Measurements from ENCODE around the gene SETMAR.

SETMAR gene

DNA sequence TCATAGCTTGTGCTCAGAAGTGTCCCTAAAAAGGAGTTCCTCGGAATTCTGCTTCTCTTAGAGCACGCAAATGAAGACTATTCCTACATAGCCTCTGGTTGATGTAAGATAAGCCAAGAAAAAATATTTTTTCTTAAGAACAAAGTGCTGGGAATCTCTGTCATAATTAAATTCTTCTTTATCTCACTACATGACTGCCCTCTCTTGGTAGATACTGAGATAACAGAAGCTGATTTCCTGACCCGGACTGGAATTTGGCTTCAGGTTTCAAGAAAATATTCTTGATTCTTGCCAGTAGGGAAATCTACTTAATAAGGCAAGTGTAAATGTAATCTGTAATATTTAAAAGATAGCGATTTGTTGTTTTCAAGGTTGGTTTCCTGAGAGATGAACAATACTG lies 31.3 kb upstream of the SETMAR start:
- no peaks in the 10 kb centered on the region for H3K4me1 ChIP-seq (ENCODE audit: low read length)
- H4K20me1 ChIP-seq (ENCODE audit: insufficient read depth, low read length) = no peaks in the 10 kb centered on the region
- H3K4me2 ChIP-seq (ENCODE audit: low read length) = no peak overlapping the region
- H3K36me3 ChIP-seq (replicated peaks; ENCODE audit: low read depth, low read length) = no peaks in the 10 kb centered on the region
- no peaks in the 10 kb centered on the region for H3K79me2 ChIP-seq (ENCODE audit: low read length)
- H3K27me3 ChIP-seq (ENCODE audit: low read depth, low read length) = no peaks in the 10 kb centered on the region
- no peak overlapping the region for H3K4me3 ChIP-seq (ENCODE audit: low read length)
- H3K9me3 ChIP-seq (ENCODE audit: insufficient read depth, low read length) = no peaks in the 10 kb centered on the region
- no peak for TF ChIP-seq EZH2phosphoT487 (IDR thresholded peaks at IDR 0.05; ENCODE audit: low read depth)
- TF ChIP-seq, protein P1, sequence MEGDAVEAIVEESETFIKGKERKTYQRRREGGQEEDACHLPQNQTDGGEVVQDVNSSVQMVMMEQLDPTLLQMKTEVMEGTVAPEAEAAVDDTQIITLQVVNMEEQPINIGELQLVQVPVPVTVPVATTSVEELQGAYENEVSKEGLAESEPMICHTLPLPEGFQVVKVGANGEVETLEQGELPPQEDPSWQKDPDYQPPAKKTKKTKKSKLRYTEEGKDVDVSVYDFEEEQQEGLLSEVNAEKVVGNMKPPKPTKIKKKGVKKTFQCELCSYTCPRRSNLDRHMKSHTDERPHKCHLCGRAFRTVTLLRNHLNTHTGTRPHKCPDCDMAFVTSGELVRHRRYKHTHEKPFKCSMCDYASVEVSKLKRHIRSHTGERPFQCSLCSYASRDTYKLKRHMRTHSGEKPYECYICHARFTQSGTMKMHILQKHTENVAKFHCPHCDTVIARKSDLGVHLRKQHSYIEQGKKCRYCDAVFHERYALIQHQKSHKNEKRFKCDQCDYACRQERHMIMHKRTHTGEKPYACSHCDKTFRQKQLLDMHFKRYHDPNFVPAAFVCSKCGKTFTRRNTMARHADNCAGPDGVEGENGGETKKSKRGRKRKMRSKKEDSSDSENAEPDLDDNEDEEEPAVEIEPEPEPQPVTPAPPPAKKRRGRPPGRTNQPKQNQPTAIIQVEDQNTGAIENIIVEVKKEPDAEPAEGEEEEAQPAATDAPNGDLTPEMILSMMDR (IDR thresholded peaks at IDR 0.05; ENCODE audit: low read depth, low read length) = no peak
- no peak overlapping the region for H2AFZ ChIP-seq (ENCODE audit: low read depth, low read length)
- no peak overlapping the region for H3K9ac ChIP-seq (ENCODE audit: low read length)
- no peak overlapping the region for H3K27ac ChIP-seq (ENCODE audit: low read length)

DNA sequence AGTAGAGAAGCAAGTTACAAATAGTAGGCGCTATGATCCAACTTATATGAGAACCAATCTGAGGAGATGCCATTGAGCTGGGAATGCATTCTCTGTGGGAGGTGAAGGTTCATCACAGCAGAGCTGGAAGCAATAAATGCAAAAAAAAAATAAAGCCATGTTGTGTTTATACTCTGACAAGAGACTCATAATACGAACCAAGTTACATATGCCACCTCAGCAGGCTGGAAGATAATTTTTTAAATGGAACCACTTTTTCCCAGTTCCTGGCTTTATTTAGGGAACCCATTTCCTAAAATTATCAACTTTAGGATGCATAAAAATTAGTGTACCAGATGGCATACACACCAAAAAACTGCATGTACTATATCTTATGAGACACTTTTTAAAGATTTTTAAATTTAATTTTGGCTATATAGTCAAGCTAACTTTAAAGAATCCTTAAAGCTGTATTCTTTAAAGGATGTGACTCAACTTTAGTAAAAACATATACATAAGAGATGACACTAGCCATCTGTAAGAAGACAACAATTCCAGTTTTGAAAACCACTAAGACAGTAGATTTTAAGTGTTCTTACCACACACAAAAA lies 23.6 kb upstream of the SETMAR start:
- Histone ChIP-seq H3K27ac (ENCODE audit: low read length) (no peak overlapping the region), H3K4me3 (ENCODE audit: low read length) (no peak overlapping the region), H2AFZ (ENCODE audit: low read depth, low read length) (no peak overlapping the region), H3K36me3 (replicated peaks; ENCODE audit: low read depth, low read length) (no peaks in the 10 kb centered on the region), H4K20me1 (ENCODE audit: insufficient read depth, low read length) (no peaks in the 10 kb centered on the region), H3K27me3 (ENCODE audit: low read depth, low read length) (no peaks in the 10 kb centered on the region), H3K4me1 (ENCODE audit: low read length) (no peaks in the 10 kb centered on the region), H3K9ac (ENCODE audit: low read length) (no peak overlapping the region), H3K9me3 (ENCODE audit: insufficient read depth, low read length) (no peaks in the 10 kb centered on the region), H3K79me2 (ENCODE audit: low read length) (no peaks in the 10 kb centered on the region), H3K4me2 (ENCODE audit: low read length) (no peak overlapping the region)
- TF ChIP-seq, protein P1 (IDR thresholded peaks at IDR 0.05; ENCODE audit: low read depth, low read length) = no peak
- TF ChIP-seq EZH2phosphoT487 (IDR thresholded peaks at IDR 0.05; ENCODE audit: low read depth) = no peak

DNA sequence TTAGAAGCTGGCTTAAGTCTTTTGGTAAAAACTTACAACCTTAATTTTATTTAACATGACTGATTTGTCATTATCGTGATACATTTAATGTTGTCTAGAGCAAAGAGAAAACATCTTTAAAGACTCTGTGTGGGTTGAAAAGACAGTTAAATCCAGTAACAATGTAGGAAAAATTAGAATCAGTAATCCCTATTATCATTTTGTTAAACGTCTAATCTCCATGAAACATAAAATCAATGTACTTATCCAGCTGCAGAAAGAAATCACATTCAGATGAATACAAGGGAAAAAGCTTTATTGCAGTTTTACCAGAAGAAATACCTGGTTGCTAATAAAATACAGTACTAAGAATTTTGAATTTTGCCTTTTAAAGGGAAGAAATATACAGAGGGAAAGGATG lies 21.2 kb upstream of the SETMAR start:
- no peaks in the 10 kb centered on the region for H3K79me2 ChIP-seq (ENCODE audit: low read length)
- TF ChIP-seq EZH2phosphoT487 (IDR thresholded peaks at IDR 0.05; ENCODE audit: low read depth) = no peak
- TF ChIP-seq, protein P1 (IDR thresholded peaks at IDR 0.05; ENCODE audit: low read depth, low read length) = no peak
- no peaks in the 10 kb centered on the region for H3K36me3 ChIP-seq (replicated peaks; ENCODE audit: low read depth, low read length)

DNA sequence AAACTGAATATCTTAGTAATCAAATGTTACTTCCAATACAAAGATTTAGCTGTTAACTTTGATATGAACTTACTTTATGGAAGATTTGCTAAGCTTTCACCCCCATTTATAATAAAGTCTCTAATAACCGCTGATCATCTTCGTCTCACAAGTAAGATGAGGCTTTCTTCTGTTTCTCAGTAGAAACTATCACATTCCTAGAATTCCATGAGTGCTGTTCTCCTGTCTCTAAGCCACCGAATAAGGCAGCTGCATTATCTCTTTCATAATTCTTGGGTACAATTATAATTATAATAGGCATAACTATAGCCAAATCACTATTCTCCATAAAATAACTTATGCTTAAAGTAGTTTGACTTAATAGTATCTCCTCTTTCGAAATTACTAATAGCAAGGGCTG lies 18.3 kb upstream of the SETMAR start:
- Histone ChIP-seq H4K20me1 (ENCODE audit: insufficient read depth, low read length) (no peaks in the 10 kb centered on the region), H3K36me3 (replicated peaks; ENCODE audit: low read depth, low read length) (no peaks in the 10 kb centered on the region), H3K9ac (ENCODE audit: low read length) (no peak overlapping the region), H3K27ac (ENCODE audit: low read length) (no peak overlapping the region), H3K4me3 (ENCODE audit: low read length) (no peak overlapping the region), H2AFZ (ENCODE audit: low read depth, low read length) (no peak overlapping the region), H3K9me3 (ENCODE audit: insufficient read depth, low read length) (no peaks in the 10 kb centered on the region), H3K79me2 (ENCODE audit: low read length) (no peaks in the 10 kb centered on the region), H3K27me3 (ENCODE audit: low read depth, low read length) (no peaks in the 10 kb centered on the region), H3K4me1 (ENCODE audit: low read length) (no peaks in the 10 kb centered on the region), H3K4me2 (ENCODE audit: low read length) (no peak overlapping the region)
- TF ChIP-seq, protein P1 (IDR thresholded peaks at IDR 0.05; ENCODE audit: low read depth, low read length) = no peak
- no peak for TF ChIP-seq EZH2phosphoT487 (IDR thresholded peaks at IDR 0.05; ENCODE audit: low read depth)

More for the DNA sequence above, 21.2 kb upstream of the SETMAR start:
- no peak overlapping the region for H3K27ac ChIP-seq (ENCODE audit: low read length)
- no peaks in the 10 kb centered on the region for H4K20me1 ChIP-seq (ENCODE audit: insufficient read depth, low read length)
- no peak overlapping the region for H3K4me3 ChIP-seq (ENCODE audit: low read length)
- no peak overlapping the region for H3K9ac ChIP-seq (ENCODE audit: low read length)
- no peak overlapping the region for H3K4me2 ChIP-seq (ENCODE audit: low read length)
- no peaks in the 10 kb centered on the region for H3K4me1 ChIP-seq (ENCODE audit: low read length)
- no peak overlapping the region for H2AFZ ChIP-seq (ENCODE audit: low read depth, low read length)
- no peaks in the 10 kb centered on the region for H3K9me3 ChIP-seq (ENCODE audit: insufficient read depth, low read length)
- no peaks in the 10 kb centered on the region for H3K27me3 ChIP-seq (ENCODE audit: low read depth, low read length)
